ENCODE data around the gene PARK7.

PARK7 gene

GRCh38 chr1:7992885-7993284, 31.4 kb downstream of the PARK7 start:
- Histone ChIP-seq H3K79me2 (ENCODE audit: insufficient read depth, low read length) (no peaks in the 10 kb centered on the region), H3K4me1 (ENCODE audit: insufficient read depth, low read length) (no peaks in the 10 kb centered on the region), H4K20me1 (ENCODE audit: insufficient read depth, low read length) (no peaks in the 10 kb centered on the region), H2AFZ (ENCODE audit: low read depth, low read length) (no peak overlapping the region), H3K9ac (ENCODE audit: low read depth, low read length) (no peak overlapping the region), H3K4me3 (ENCODE audit: low read depth in 1 of 2, low read length in 2 of 2) (no peak overlapping the region), H3K36me3 (ENCODE audit: insufficient read depth, low read length) (peaks cover 8% of the 10 kb centered on the region; the same call in 1 of the 2 replicates), H3K4me2 (ENCODE audit: insufficient read depth, low read length) (no peak overlapping the region), H3K9me3 (ENCODE audit: insufficient read depth, low read length, severe bottlenecking) (no peaks in the 10 kb centered on the region), H3K27me3 (ENCODE audit: insufficient read depth, low read length, poor library complexity) (no peaks in the 10 kb centered on the region), H3K27ac (ENCODE audit: low read length) (no peak overlapping the region)
- TF ChIP-seq CTCF (IDR thresholded peaks at IDR 0.05; ENCODE audit: borderline replicate concordance, extremely low read depth, low read length, poor library complexity, severe bottlenecking) = no peak
- TF ChIP-seq EZH2 (IDR thresholded peaks at IDR 0.05; ENCODE audit: borderline replicate concordance, low read depth, low read length, severe bottlenecking) = no peak
- DNase-seq (no peak), ATAC-seq (ENCODE audit: insufficient read depth, low read depth) (no peak)

- H3K4me3 ChIP-seq (ENCODE audit: low read depth in 1 of 2, low read length in 2 of 2) = no peak overlapping the region
- no peak overlapping the region for H2AFZ ChIP-seq (ENCODE audit: low read depth, low read length)
- H3K36me3 ChIP-seq (ENCODE audit: insufficient read depth, low read length) = peaks cover 8% of the 10 kb centered on the region; the same call in 1 of the 2 replicates
- DNase-seq (no peak), ATAC-seq (ENCODE audit: insufficient read depth, low read depth) (no peak)
- H4K20me1 ChIP-seq (ENCODE audit: insufficient read depth, low read length) = no peaks in the 10 kb centered on the region
- H3K9me3 ChIP-seq (ENCODE audit: insufficient read depth, low read length, severe bottlenecking) = no peaks in the 10 kb centered on the region
- H3K27me3 ChIP-seq (ENCODE audit: insufficient read depth, low read length, poor library complexity) = no peaks in the 10 kb centered on the region
- H3K9ac ChIP-seq (ENCODE audit: low read depth, low read length) = no peak overlapping the region
- H3K4me1 ChIP-seq (ENCODE audit: insufficient read depth, low read length) = no peaks in the 10 kb centered on the region
- no peaks in the 10 kb centered on the region for H3K79me2 ChIP-seq (ENCODE audit: insufficient read depth, low read length)
- no peak overlapping the region for H3K27ac ChIP-seq (ENCODE audit: low read length)
- TF ChIP-seq EZH2 (IDR thresholded peaks at IDR 0.05; ENCODE audit: borderline replicate concordance, low read depth, low read length, severe bottlenecking) (no peak), CTCF (IDR thresholded peaks at IDR 0.05; ENCODE audit: borderline replicate concordance, extremely low read depth, low read length, poor library complexity, severe bottlenecking) (no peak)
- no peak overlapping the region for H3K4me2 ChIP-seq (ENCODE audit: insufficient read depth, low read length)
Measured at GRCh38 chr1:7993593-7994479, 32.3 kb downstream of the PARK7 start.

GRCh38 chr1:7994827-7995226, 33.3 kb downstream of the PARK7 start:
- H3K27ac ChIP-seq (ENCODE audit: low read length) = no peak overlapping the region
- no peaks in the 10 kb centered on the region for H3K4me1 ChIP-seq (ENCODE audit: insufficient read depth, low read length)
- no peak overlapping the region for H3K4me3 ChIP-seq (ENCODE audit: low read depth in 1 of 2, low read length in 2 of 2)
- no peaks in the 10 kb centered on the region for H4K20me1 ChIP-seq (ENCODE audit: insufficient read depth, low read length)
- TF ChIP-seq EZH2 (IDR thresholded peaks at IDR 0.05; ENCODE audit: borderline replicate concordance, low read depth, low read length, severe bottlenecking) = no peak
- no peak for TF ChIP-seq CTCF (IDR thresholded peaks at IDR 0.05; ENCODE audit: borderline replicate concordance, extremely low read depth, low read length, poor library complexity, severe bottlenecking)
- H3K4me2 ChIP-seq (ENCODE audit: insufficient read depth, low read length) = no peak overlapping the region
- H3K27me3 ChIP-seq (ENCODE audit: insufficient read depth, low read length, poor library complexity) = no peaks in the 10 kb centered on the region
- H3K36me3 ChIP-seq (ENCODE audit: insufficient read depth, low read length) = peaks cover 8% of the 10 kb centered on the region; the same call in 1 of the 2 replicates
- no peak for ATAC-seq (ENCODE audit: insufficient read depth, low read depth)
- H3K9ac ChIP-seq (ENCODE audit: low read depth, low read length) = no peak overlapping the region
- no peaks in the 10 kb centered on the region for H3K79me2 ChIP-seq (ENCODE audit: insufficient read depth, low read length)
- H2AFZ ChIP-seq (ENCODE audit: low read depth, low read length) = no peak overlapping the region
- no peak for DNase-seq
- H3K9me3 ChIP-seq (ENCODE audit: insufficient read depth, low read length, severe bottlenecking) = no peaks in the 10 kb centered on the region
